NB4 (cell line): Measurements from ENCODE around the gene MAB21L3.

ENCODE experiments used
- DNase-seq: peaks from one replicate; pipeline ENCODE4 v3.0.0; 2010; ENCODE audit warnings: low read depth
- H3K4me3 ChIP-seq: one replicate; pipeline ENCODE4 v1.5.1; 2011; ENCODE audit warnings: mild to moderate bottlenecking, low read depth, low read length, moderate library complexity
- MAX ChIP-seq: IDR thresholded peaks from 2 replicates; pipeline ENCODE4 v1.6.1; 2011; ENCODE audit warnings: low read depth, low read length
- MYC ChIP-seq: IDR thresholded peaks from 2 replicates; pipeline ENCODE4 v1.6.1; 2011; ENCODE audit warnings: low read depth, low read length
- POLR2A ChIP-seq: IDR thresholded peaks from 2 replicates; pipeline ENCODE4 v1.6.1; 2011; ENCODE audit warnings: mild to moderate bottlenecking; ENCODE audit not compliant: insufficient read length; ENCODE audit errors: extremely low read depth
- TF ChIP-seq, protein P1 (sequence below): IDR thresholded peaks from one replicate; pipeline ENCODE4 v1.5.1; 2012; ENCODE audit warnings: low read depth, low read length

Gene MAB21L3

DNA sequence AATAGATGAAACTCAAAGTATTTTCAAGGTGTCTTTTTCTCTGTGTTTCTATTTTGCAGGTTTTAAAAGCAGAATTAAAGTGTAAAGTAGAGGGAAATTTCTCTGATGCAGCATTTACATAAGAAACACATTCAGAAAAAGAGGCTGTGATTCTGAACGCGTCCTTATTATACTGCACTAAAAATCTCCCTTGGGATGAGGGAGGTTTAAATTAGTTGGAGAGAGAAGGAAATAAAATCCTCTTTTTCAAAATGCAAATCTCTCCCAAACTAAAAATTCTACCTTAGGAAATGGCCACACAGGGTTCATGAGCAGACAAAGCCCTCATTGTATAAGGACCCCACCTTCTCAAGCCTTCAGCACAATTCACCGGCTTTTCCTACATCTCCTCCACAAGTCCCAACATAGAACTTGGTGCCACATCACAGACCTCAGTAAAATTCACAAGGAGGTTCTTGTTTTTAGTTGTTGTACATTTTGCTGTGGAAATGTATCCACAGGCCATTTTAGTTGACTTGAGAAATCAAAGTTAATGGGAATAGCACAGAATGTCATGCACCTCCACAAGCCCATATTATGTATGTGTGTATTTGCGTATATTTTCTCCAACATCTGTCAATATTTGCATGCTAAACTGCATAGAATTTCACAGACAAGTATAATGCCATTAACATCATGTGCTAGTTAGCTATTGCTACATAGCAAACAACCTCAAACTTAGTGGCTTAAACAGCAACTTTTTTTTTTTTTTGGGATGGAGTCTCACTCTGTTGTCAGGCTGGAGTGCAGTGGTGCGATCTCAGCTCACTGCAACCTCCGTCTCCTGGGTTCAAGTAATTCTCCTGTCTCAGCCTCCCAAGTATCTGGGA lies 59.8 kb downstream of the MAB21L3 start:
- no peak for DNase-seq
- no peak overlapping the region for H3K4me3 ChIP-seq
- no peak for TF ChIP-seq MYC
- TF ChIP-seq POLR2A = no peak
- TF ChIP-seq, protein P1, sequence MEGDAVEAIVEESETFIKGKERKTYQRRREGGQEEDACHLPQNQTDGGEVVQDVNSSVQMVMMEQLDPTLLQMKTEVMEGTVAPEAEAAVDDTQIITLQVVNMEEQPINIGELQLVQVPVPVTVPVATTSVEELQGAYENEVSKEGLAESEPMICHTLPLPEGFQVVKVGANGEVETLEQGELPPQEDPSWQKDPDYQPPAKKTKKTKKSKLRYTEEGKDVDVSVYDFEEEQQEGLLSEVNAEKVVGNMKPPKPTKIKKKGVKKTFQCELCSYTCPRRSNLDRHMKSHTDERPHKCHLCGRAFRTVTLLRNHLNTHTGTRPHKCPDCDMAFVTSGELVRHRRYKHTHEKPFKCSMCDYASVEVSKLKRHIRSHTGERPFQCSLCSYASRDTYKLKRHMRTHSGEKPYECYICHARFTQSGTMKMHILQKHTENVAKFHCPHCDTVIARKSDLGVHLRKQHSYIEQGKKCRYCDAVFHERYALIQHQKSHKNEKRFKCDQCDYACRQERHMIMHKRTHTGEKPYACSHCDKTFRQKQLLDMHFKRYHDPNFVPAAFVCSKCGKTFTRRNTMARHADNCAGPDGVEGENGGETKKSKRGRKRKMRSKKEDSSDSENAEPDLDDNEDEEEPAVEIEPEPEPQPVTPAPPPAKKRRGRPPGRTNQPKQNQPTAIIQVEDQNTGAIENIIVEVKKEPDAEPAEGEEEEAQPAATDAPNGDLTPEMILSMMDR = no peak
- no peak for TF ChIP-seq MAX

GRCh38 chr1:116172666-116173065 lies 61.5 kb downstream of the MAB21L3 start:
- TF ChIP-seq POLR2A (no peak), MYC (no peak), MAX (no peak)
- TF ChIP-seq, protein P1 = no peak
- no peak for DNase-seq
- H3K4me3 ChIP-seq = no peak overlapping the region

- peak; percentile 14 for DNase-seq
- H3K4me3 ChIP-seq = no peak overlapping the region
- TF ChIP-seq POLR2A (no peak), MAX (no peak), MYC (no peak)
- TF ChIP-seq, protein P1 = no peak
Observed at GRCh38 chr1:116175611-116176010, 64.4 kb downstream of the MAB21L3 start.

- no peak overlapping the region for H3K4me3 ChIP-seq
- TF ChIP-seq, protein P1 = no peak
- TF ChIP-seq MAX (no peak), MYC (no peak), POLR2A (no peak)
- no peak for DNase-seq
Observed at GRCh38 chr1:116176306-116176789, 65.1 kb downstream of the MAB21L3 start.

DNA sequence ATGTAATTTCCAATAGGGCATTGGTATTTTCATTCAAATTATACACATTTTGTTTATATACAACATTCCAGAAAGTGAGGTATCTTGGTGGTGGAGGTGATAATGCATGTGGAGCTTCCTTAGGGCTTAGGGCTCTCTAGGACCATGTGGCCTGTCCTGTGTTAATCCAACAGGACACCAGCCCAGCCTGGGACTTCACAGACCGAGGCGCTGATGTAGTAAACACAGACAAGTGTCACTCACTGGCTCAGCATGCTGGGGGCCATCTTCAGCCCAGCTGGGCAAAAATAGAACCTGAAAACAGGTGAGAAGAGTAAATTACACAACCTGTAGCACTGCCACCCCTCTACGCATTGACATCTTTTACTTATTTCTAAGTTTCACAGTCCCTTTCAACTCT lies 66.7 kb downstream of the MAB21L3 start:
- no peak overlapping the region for H3K4me3 ChIP-seq
- no peak for DNase-seq
- TF ChIP-seq, protein P1 = no peak
- TF ChIP-seq MAX (no peak), MYC (no peak), POLR2A (no peak)
